Measurements from ENCODE around the gene EMC8.
"Not testable (repeated sequence)": the region's sequence is repeated elsewhere in the genome, so short reads cannot be mapped to it uniquely, and the experiment has no call there.

Gene EMC8

GRCh38 chr16:85816159-85816558, 16.8 kb upstream of the EMC8 start:
- DNase-seq (ENCODE audit: extremely low read depth in 1 of 2, low read depth in 1 of 2), result no peak

GRCh38 chr16:85812811-85813700, 13.7 kb upstream of the EMC8 start:
- DNase-seq (ENCODE audit: extremely low read depth in 1 of 2, low read depth in 1 of 2), result no peak

GRCh38 chr16:85812031-85812807, 12.9 kb upstream of the EMC8 start:
- no peak for DNase-seq (ENCODE audit: extremely low read depth in 1 of 2, low read depth in 1 of 2)

GRCh38 chr16:85810742-85811115, 11.4 kb upstream of the EMC8 start:
- DNase-seq (ENCODE audit: extremely low read depth in 1 of 2, low read depth in 1 of 2), result no peak

- DNase-seq (ENCODE audit: extremely low read depth in 1 of 2, low read depth in 1 of 2), result no peak
Observed at GRCh38 chr16:85810097-85810741, 10.9 kb upstream of the EMC8 start.

GRCh38 chr16:85809645-85810044, 10.3 kb upstream of the EMC8 start:
- no peak for DNase-seq (ENCODE audit: extremely low read depth in 1 of 2, low read depth in 1 of 2)

- DNase-seq (ENCODE audit: extremely low read depth in 1 of 2, low read depth in 1 of 2), result no peak
Observed at GRCh38 chr16:85808926-85809325, 9.6 kb upstream of the EMC8 start.

- DNase-seq (ENCODE audit: extremely low read depth in 1 of 2, low read depth in 1 of 2), result not testable (repeated sequence)
Observed at GRCh38 chr16:85808104-85808503, 8.8 kb upstream of the EMC8 start.

GRCh38 chr16:85807340-85807739, 8.0 kb upstream of the EMC8 start:
- DNase-seq (ENCODE audit: extremely low read depth in 1 of 2, low read depth in 1 of 2), result not testable (repeated sequence)

- DNase-seq (ENCODE audit: extremely low read depth in 1 of 2, low read depth in 1 of 2), result no peak
Observed at GRCh38 chr16:85806539-85806938, 7.2 kb upstream of the EMC8 start.

- no peak for DNase-seq (ENCODE audit: extremely low read depth in 1 of 2, low read depth in 1 of 2)
Observed at GRCh38 chr16:85805442-85806045, 6.2 kb upstream of the EMC8 start.

- no peak for DNase-seq (ENCODE audit: extremely low read depth in 1 of 2, low read depth in 1 of 2)
Observed at GRCh38 chr16:85803570-85803969, 4.2 kb upstream of the EMC8 start.

- no peak for DNase-seq (ENCODE audit: extremely low read depth in 1 of 2, low read depth in 1 of 2)
Observed at GRCh38 chr16:85800321-85800669, 951 bp upstream of the EMC8 start.

GRCh38 chr16:85798901-85799496, 345 bp downstream of the EMC8 start:
- no peak for DNase-seq (ENCODE audit: extremely low read depth in 1 of 2, low read depth in 1 of 2)

GRCh38 chr16:85798283-85798776, 1.0 kb downstream of the EMC8 start:
- DNase-seq (ENCODE audit: extremely low read depth in 1 of 2, low read depth in 1 of 2), result no peak

- no peak for DNase-seq (ENCODE audit: extremely low read depth in 1 of 2, low read depth in 1 of 2)
Observed at GRCh38 chr16:85796599-85796998, 2.7 kb downstream of the EMC8 start.

GRCh38 chr16:85796152-85796551, 3.2 kb downstream of the EMC8 start:
- no peak for DNase-seq (ENCODE audit: extremely low read depth in 1 of 2, low read depth in 1 of 2)

- no peak for DNase-seq (ENCODE audit: extremely low read depth in 1 of 2, low read depth in 1 of 2)
Observed at GRCh38 chr16:85794696-85795095, 4.6 kb downstream of the EMC8 start.

- DNase-seq (ENCODE audit: extremely low read depth in 1 of 2, low read depth in 1 of 2), result no peak
Observed at GRCh38 chr16:85793662-85794298, 5.6 kb downstream of the EMC8 start.

GRCh38 chr16:85789773-85790172, 9.6 kb downstream of the EMC8 start:
- DNase-seq (ENCODE audit: extremely low read depth in 1 of 2, low read depth in 1 of 2), result no peak
